Measurements from ENCODE around the gene CEP57L1.
"Not testable (repeated sequence)": the region's sequence is repeated elsewhere in the genome, so short reads cannot be mapped to it uniquely, and the experiment has no call there.

Gene CEP57L1

DNA sequence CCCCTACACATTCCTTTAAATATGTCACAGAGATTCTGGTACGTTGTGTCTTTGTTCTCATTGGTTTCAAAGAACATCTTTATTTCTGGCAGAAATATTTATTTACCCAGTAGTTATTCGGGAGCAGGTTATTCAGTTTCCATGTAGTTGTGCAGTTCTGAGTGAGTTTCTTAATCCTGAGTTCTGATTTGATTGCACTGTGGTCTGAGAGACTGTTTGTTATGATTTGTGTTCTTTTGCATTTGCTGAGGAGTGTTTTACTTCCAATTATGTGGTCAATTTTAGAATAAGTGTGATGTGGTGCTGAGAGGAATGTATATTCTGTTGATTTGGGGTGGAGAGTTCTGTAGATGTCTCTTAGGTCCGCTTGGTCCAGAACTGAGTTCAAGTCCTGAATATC lies 17.4 kb downstream of the CEP57L1 start:
- DNase-seq = not testable (repeated sequence)

DNA sequence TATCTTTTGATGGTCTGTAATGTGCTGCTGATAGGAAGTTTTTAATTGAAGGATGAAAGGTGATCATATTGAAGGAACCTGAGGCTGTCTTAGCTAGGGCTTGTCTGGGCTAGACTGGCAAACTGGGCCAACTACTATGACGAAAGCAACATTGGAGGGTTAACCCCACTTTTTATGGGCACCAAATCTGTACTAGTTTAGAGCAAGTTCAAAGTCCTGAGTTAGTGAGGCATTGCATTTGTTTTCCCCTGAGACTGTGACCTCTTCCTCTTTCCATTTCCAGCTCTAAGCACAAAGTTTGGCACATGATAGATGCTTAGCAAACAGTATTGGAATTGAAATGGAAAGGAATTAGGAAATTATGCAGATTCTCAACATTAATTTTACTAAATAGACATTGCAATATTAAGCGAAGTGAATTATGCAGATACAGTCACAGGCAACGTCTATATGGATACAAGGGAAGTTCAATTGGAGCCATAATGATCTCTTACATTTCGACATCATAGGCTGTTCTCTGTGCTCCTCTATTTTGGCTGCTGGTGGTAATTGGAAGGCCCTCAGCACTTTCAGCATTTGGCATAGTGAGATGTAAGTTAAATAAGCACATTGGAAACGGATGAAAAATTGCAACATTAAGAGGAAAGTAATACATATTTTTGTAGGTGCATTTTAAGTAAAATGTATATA lies 22.2 kb downstream of the CEP57L1 start:
- no peak for DNase-seq

DNA sequence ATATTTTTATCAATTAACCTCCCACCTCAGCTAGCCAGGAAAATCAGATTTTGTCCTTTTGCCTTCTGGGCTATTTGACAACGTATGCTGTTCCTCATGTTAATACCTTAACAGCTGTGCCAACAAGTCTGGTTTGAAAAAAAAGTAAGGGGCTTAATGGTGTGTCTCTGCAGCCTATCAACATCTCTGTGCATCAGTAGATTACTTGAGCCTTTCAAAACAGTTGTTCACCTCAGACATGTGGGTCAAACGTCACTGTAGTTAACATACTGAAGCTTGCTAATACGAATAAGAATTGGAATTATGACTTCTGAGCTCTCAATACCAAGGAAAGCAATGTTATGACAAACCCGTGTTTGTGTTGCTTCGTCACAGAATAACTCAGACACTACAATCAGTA lies 23.0 kb downstream of the CEP57L1 start:
- DNase-seq = no peak

DNA sequence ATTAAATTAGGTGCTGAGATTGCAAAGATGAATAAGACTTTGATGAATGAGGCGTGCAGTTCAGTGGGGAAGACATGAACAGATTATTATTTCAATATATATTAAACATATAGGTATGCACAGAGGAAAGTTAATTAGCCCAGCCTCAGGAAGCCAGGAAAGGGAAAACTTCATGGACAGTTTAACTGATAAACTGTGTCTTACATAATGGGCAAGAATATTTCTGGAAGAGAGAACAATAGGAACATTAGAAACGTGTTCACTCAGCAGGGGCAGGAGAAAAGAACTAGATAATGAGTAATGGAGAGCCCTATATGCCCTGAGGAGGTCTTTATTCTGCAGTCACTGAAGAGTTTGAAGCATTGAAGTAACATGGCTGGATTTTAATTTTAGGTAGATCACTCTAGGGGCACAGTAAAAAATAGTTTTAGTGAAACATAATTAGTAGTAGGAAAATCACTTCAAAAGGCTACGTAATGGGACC lies 23.6 kb downstream of the CEP57L1 start:
- DNase-seq = no peak

DNA sequence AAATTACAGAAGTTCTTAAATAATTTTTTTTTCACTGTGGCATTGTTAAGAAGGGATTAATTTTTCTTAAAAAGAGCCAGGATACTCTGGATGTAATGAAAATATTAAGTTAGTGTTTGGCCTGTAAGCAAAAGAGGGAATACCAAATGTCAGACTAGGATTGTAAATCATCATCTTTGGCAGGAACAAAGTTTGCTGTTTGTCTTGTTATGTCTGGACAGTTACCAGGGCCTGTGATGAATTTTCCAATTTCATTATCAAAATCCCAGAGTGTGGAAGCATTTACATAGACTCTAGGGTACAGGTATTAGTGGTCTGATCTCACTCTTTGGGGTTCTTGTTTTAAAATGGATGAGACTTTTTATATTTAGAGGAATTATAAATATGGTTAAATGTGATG lies 26.1 kb downstream of the CEP57L1 start:
- peak; percentile 23 for DNase-seq

DNA sequence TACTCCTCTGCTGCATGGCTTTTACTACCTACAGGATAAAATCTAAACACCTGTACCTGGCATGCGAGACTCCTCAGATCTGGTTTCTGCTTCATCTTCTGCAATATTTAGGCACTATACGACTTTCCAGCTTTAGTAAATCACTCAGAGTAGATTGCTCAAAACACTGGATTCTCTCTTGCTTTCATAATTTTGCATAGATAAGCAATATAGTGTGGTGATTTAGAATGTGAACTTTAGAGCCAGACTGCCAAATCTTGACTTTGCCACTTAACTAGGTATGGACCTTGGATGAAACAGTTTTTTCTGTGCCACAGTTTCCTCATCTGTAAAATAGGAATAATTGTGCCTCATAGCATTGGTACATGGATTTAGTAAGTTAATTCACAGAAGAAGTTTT lies 28.9 kb downstream of the CEP57L1 start:
- no peak for DNase-seq

DNA sequence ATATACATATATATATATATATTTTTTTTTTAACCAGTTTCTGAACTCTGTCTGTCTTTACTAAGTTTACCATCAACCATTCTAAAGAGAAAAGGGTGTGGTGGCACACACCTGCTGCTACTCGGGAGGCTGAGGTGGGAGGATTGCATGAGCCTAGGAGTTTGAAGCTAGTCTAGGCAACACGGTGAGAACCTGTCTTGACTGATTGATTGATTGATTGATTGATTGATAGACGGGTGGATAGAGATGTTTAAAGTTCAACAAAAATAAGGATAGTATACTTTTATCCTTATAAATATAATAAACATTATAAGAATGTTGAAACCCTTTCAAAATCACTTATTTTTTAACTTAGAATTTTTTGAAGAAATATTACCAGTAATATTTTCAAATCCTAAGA lies 30.2 kb downstream of the CEP57L1 start:
- DNase-seq = no peak

DNA sequence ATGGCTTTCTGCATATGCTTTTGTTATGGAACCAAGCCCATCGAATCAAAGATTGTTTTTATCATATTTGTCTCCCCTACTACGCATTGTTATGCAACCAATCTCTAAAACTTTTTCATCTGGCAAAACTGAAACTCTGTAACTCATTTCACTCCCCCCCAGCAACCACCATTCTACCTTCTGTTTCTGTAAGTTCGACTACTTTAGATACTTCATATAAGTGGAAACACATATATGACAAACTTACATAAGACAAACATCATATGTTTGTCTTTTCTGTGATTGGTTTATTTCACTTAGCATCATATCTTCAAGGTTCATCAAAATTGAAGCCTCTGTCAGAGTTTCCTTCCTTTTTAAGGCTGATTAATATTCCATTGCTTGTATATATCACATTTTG lies 34.8 kb downstream of the CEP57L1 start:
- no peak for DNase-seq

DNA sequence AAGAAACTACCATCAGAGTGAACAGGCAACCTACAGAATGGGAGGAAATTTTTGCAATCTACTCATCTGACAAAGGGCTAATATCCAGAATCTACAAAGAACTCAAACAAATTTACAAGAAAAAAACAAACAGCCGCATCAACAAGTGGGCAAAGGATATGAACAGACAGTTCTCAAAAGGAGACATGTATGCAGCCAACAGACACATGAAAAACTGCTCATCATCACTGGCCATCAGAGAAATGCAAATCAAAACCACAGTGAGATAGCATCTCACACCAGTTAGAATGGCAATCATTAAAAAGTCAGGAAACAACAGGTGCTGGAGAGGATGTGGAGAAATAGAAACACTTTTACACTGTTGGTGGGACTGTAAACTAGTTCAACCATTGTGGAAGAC lies 40.3 kb downstream of the CEP57L1 start:
- not testable (repeated sequence) for DNase-seq

DNA sequence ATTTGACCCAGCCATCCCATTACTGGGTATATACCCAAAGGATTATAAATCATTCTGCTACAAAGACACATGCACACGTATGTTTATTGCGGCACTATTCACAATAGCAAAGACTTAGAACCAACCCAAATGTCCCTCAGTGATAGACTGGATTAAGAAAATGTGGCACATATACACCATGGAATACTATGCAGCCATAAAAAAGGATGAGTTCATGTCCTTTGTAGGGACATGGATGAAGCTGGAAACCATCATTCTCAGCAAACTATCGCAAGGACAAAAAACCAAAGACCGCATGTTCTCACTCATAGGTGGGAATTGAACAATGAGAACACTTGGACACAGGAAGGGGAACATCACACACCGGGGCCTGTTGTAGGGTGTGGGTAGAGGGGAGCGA lies 40.7 kb downstream of the CEP57L1 start:
- DNase-seq = not testable (repeated sequence)

DNA sequence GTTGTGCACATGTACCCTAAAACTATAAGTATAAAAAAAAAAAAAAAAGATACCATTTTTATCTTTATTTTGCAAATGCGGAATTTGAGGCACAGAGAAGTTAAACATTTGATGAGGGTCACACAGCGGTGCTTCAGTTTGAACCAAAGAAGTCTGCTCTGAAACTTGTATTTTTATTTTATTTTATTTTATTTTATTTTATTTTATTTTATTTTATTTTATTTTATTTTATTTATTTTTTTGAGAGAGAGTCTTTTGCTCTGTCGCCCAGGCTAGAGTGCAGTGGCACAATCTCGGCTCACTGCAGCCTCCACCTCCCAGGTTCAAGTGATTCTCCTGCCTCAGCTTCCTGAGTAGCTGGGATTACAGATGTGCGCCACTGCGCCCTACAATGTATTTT lies 41.2 kb downstream of the CEP57L1 start:
- DNase-seq = not testable (repeated sequence)

DNA sequence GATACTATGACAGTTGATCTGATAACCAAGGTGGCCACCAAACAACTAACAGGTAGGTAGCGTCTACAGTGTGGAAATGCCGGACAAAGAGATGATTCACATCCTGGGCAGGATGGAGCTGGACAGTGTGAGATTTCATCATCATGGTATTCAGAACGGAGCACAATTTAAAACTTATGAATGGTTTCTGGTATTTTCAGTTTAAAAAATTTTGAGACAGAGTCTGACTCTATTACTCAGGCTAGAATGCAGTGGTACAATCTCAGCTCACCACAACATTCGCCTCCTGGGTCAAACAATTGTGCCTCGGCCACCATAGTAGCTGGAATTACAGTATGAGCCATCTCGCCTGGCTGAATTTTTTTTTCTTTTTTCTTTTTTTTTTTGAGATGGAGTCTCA lies 43.8 kb downstream of the CEP57L1 start:
- DNase-seq = peak; percentile 4

DNA sequence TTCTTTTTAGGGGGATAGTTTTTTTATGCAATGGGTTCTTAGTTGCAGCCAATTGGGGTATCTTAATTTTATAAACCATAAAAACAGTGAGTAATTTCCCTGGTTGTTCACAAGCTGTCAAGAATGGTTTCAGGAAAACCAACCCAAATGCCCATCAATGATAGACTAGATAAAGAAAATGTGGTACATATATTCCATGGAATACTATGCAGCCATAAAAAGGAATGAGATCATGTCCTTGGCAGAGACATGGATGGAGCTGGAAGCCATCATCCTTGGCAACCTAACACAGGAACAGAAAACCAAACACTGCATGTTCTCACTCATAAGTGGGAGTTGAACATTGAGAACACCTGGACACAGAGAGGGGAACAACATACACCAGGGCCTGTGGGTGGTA lies 46.8 kb downstream of the CEP57L1 start:
- DNase-seq = not testable (repeated sequence)

DNA sequence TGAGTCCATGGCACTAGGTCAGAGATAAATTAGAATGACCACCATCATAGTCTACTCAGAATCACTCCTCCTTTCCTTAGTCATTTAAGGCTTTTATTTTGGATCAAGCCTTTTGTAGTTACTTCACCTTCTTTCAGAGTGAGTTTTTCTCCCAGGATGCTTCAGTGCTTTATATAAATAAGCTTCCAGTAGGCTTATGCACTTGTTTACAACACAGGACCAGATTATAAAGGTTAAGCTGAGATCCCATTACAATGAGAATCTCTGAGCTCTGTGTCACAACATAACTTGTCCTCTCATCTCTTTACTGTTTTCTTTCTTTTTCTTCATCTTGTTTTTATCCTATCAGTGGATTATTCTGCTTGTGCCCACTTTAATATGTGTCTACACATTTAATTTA lies 47.9 kb downstream of the CEP57L1 start:
- no peak for DNase-seq

DNA sequence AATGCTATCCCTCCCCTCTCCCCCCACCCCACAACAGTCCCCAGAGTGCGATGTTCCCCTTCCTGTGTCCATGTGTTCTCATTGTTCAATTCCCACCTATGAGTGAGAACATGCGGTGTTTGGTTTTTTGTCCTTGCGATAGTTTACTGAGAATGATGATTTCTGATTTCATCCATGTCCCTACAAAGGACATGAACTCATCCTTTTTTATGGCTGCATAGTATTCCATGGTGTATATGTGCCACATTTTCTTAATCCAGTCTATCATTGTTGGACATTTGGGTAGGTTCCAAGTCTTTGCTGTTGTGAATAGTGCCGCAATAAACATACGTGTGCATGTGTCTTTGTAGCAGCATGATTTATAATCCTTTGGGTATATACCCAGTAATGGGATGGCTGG lies 52.9 kb downstream of the CEP57L1 start:
- not testable (repeated sequence) for DNase-seq

DNA sequence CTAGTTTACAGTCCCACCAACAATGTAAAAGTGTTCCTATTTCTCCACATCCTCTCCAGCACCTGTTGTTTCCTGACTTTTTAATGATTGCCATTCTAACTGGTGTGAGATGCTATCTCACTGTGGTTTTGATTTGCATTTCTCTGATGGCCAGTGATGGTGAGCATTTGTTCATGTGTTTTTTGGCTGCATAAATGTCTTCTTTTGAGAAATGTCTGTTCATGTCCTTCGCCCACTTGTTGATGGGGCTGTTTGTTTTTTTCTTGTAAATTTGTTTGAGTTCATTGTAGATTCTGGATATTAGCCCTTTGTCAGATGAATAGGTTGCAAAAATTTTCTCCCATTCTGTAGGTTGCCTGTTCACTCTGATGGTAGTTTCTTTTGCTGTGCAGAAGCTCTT lies 53.4 kb downstream of the CEP57L1 start:
- DNase-seq = not testable (repeated sequence)

DNA sequence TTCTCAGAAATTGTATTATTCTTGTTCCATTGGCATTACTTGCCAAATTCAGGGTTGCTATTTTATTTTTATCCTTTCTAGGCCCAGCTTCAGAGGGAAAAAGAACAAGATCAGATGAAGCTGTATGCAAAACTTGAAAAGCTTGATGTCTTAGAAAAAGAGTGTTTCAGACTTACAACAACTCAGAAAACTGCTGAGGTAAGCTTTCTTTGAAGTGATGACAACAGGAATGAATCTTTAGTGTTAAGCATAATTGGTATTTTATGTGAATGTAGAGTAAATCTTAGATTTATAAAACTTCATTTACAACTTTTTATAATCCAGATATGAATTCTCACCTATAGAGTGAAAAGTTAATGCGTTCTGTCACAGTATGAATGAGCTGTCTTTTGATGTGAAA lies 58.4 kb downstream of the CEP57L1 start:
- DNase-seq = no peak

DNA sequence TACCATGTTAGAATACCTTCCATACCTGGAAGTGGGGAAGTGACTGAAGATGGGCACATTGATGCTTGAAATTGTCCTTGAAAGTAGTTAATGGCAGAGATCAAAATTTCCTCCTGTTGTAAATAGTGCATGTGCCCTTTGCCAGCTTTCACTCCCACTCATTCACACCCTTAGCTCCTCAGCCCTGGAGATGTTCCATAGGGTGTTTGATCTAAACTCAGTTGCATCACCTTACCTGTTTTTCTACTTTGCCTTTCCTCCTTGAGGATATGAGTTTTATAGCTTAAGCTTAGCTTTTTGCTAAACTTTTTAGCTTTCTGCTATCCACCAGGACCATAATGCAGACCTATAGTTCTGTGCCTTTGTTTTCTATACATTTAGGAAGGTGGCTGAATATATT lies 69.0 kb downstream of the CEP57L1 start:
- DNase-seq = no peak

DNA sequence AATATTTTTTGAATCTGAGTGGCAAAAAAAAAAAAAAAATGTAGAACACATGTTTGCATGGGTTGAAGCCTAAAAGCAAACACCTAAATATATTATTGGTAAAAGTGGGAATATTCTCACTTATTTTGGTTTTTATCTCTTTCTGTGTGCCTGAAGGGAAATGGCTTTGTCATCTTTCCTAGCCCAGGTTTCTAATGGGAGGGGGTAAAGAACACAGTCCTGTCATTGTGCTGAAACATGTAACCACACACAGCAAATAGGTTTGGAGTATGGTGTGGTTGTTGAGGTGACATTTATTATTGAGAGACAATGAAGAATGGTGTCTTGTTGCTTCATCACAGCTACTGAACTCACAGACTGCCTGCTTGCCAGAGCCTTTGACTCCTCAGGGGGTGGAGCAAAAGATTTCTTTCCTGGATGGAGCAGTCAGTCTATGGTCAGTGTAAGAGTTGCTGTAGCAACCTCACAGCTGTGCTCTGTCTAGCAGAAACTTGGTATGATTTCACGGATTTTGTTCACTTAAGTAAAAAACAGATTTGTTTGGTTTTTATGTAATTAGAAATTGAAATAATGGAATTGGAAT lies 70.2 kb downstream of the CEP57L1 start:
- peak; percentile 50 for DNase-seq

DNA sequence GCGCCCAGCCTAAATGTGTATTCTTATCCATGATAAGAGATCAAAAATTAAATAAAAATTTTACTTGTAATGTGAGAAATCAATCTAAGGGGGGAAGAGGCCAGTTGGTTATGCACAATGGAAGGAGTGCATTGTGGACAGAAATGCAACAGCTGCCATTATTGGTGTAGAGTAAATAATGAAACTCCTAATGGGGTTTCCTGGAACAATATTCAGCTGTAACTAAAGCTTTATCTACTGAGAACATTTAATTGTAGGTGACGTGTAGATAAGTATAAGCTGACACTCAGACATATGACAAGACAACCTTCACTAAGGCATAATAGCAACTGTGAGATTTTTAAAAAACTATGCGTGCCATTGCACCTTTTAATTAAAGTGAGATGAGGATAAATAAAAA lies 71.4 kb downstream of the CEP57L1 start:
- DNase-seq = no peak

DNA sequence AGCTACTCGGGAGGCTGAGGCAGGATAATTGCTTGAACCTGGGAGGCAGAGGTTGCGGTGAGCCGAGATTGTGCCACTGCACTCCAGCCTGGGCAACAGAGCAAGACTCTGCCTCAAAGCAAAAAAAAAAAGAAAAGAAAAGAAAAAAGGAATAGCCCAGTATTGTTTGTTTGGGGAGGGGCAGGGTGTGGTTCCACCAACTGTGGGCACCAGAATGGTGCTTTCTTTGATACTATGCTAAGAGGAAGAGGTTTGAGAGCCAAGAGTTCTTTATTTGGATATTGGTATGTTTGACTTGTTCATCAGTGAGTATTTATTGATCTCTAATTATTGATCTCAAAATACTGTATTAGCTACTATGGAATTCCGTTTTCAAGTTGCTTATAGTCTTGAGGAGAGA lies 72.3 kb downstream of the CEP57L1 start:
- DNase-seq = no peak

DNA sequence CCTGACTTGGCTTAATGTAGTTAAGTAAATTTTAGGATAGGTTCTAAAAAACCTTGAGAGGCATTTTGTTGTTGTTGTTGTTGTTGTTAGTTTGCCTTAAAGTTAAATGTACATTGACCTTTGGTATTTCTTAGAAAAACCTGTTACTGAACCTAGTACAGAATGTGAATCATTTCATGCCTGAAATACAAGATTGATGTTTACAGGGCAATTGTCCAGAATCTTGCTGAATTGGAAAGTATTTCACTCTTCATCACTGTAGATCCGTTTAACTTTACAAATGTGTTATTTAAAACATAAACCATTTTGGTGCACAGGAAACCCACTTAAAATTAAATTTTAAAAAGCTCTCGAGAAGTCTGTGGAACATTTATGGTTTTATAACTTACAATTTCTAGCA lies 75.0 kb downstream of the CEP57L1 start:
- DNase-seq = peak; percentile 10

DNA sequence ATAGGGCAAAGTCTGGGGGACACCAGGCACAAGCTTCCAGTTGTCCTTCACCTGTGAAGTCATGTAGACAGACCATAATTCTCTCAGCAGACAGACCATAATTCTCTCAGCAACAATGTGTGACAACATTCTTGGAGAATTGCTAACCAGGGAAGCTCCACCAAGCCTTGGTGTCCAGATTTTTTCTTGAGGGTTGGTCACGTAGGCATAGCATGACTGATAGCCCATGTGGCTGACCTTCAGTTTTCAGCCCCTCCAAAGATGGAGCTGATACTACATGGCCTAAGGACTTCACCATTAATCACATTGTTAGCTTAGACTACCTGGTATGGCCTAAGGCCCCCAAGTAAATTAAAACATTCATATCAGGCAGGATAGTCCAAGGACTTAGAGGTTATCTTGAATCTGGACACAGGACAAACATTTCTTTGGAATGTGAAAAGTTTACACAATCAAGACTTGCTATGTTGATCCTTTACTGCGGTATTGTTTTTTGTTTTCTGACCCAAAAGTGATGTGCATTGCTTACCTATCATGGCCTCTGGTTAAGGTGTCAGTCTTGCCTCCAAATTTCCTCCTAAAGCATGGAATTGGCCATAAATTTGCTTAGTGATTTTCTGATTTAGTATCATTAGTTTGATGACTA lies 76.9 kb downstream of the CEP57L1 start:
- no peak for DNase-seq

DNA sequence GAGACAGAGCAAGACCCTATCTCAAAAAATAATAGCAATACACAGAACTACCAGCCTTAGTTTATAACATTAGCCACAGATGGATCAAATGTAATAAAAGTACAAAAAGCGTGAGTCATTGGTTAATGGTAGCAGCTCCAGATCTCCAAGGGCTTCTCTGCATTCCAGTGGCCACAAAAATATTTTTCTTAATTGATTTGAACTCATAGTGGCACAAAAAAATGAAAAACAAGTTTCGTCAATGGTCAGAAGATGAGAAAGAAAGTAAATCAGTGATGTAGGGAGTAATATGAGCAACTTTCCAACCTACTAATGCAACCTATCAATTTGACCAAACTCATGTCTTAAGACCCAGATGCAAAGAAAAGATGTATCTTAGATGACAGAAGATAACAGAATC lies 79.6 kb downstream of the CEP57L1 start:
- peak; percentile 79 for DNase-seq
